NOMO-1 treated with dmso at 0.1 percent for 144 hours (cell line): ENCODE results near the gene OR2H1.

Experiments used
- DNase-seq: peaks from one replicate; lab custom pipeline; 2025; ENCODE audit not compliant: unreplicated experiment; lab: John Stamatoyannopoulos, UW

OR2H1 gene

DNA sequence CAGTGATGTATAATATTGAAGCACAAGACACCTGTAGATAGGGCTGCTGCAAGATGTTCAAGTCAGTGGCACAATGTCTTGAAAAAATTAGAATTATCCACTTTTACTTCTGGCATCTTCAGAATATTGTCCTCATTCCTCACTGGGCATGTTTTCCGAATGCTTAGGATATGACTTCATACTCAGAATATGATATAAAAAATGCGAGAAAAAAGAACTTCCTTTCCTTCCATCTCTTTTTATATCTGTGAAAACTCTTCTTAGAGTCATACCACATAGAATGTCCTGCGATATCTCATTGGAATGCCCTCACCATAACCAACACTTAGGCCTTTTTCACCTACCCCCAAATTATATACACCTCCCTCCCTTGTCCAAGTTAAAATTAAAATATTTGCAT is 26.2 kb downstream of the OR2H1 start:
- no peak for DNase-seq

GRCh38 chr6:29483735-29484134 is 26.8 kb downstream of the OR2H1 start:
- no peak for DNase-seq

- no peak for DNase-seq
Observed at GRCh38 chr6:29486577-29486976, 29.6 kb downstream of the OR2H1 start.

GRCh38 chr6:29487131-29487530 is 30.2 kb downstream of the OR2H1 start:
- no peak for DNase-seq

GRCh38 chr6:29487660-29488059 is 30.7 kb downstream of the OR2H1 start, which contains the start of gene MAS1L:
MAS1L (minus strand) TSS chr6:29487956; CDS start chr6:29487902, 54 bp downstream.
- DNase-seq: no peak

- DNase-seq: no peak
Observed at GRCh38 chr6:29488874-29489273, 31.9 kb downstream of the OR2H1 start.

- DNase-seq: no peak
Observed at GRCh38 chr6:29489286-29489685, 32.3 kb downstream of the OR2H1 start.

DNA sequence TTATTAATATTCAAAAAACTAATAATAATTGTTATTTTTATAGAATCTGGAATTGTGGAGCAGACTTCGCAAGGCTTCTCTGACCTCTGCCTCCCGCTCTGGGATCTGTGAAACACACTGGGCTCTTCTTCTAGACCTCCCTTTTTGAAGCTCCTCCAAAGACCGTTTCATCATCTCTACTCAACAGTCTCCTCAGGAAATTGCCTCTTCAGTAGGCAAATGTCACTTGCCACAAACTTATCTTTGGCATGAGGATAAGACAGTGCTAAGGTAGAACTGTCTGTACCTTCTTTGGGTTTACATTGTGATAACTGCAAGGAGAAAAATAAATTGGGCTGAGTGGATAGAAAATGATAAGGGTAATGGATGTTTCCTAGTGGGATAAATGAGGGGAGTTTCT is 33.1 kb downstream of the OR2H1 start:
- DNase-seq: no peak

GRCh38 chr6:29490552-29490951 is 33.6 kb downstream of the OR2H1 start:
- DNase-seq: no peak

GRCh38 chr6:29491574-29491973 is 34.6 kb downstream of the OR2H1 start:
- DNase-seq: no peak

DNA sequence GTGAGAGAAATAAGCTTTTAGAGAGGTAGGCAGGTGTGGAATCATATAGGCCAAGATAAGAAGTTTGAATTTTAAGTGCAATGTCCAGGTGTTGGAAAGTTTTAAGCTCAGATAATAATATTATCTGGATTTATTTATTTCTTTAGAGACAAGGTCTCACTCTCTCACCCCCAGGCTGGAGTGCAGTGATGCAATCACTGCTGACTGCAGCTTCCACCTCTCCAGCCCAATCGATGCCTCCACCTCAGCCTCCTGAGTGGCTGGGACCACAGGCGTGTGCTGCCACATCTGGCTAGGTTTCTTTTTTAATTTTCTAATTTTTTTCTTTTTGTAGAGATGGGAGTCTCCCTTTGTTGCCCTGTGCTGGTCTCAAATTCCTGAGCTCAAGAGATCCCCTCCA is 36.3 kb downstream of the OR2H1 start:
- DNase-seq: no peak

GRCh38 chr6:29494131-29494530 is 37.2 kb downstream of the OR2H1 start:
- DNase-seq: no peak

DNA sequence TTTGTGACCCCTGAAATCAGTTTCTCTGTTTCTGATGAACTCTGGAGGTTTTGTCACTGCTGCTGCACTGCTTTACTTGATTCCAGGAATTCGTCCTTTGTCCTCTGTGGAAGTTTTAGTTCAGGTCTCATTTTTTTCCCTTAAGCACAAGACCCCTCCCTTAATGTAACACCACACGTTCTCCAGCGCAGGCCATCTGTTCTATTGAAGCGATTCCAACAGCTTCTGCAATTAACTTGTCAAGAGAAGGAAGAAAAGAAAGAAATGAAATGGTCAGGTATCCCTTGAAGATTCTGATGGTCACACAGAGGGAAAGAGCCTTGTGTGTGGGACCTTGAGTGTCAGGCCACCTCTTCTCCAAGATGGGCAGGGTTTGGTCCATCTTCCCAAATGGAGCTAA is 38.6 kb downstream of the OR2H1 start:
- no peak for DNase-seq

DNA sequence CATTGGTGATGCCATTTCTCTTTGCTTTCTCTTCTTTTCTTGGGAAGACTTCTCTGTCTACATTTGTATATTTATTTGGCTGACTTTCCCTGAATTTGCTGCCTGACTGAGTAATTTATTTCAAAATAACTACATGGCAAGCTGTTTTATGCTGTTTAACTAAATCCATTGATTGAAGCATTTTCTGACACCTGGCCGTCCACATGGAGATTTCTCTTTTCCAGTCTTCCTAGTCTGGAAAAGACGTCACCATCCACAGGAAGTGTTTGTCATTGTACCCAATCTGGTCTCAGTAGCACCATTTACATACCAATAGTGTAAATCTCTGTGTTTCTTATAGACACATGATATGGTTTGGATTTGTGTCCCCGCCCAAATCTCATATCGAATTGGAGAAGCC is 40.0 kb downstream of the OR2H1 start:
- DNase-seq: no peak

GRCh38 chr6:29499704-29500103 is 42.7 kb downstream of the OR2H1 start:
- no peak for DNase-seq

DNA sequence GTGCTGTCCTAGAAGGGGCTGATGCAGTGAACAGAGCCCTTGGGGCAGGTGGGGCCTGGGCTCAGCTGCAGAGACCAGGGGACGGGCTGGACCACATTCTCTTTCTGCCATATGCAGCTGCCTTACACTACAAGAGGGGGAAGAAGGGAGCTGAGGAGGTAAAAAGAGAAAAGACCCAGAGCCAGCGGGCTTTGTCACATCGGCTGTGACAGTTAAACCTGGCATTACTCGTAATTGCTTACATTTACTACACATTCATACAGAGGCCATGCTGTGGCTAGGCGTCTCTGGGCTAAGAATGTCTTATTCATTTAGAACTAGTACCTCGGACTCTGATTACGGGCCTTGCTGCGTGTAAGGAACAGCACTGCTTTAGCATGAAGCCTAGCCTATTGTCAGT is 43.6 kb downstream of the OR2H1 start:
- DNase-seq: no peak

- DNase-seq: no peak
Observed at GRCh38 chr6:29501106-29501505, 44.2 kb downstream of the OR2H1 start.

DNA sequence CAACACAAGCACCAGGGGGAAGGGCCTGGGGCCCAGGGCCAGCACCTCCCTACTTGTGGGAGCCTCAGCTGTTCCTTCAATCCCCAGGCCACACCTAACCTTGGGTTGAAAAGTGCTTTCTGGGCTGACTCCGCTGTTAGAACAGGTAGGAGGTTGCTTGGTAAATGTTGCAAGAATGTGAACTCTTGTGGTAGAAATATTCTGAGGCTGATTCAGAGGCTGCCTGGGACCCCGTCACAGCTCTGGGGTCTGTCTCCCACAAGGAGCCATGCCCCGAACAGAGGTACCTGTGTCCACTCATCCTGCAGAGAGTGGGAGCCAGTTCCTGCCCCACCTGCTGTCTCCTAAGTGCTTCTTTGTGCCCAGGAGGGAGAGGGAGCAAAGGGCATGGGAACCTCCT is 45.2 kb downstream of the OR2H1 start:
- DNase-seq: no peak

DNA sequence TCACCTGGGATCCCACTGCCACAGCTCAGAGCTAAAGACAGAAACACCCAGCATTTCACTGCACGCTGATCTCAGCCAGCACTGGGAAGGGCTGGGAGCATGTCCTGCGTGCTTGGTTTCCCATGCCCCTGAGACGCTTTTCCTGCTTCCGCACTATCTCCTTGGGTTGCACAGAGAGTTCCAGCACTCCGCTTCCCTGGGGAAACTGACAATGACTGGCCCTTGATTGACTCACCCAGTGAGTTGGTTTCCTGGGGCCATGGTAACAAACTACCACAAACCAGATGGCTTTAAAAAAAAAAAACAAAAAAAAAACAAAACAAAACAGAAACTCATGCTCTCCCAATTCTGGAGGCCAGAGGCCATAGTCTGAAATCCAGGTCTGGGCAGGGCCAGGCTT is 45.6 kb downstream of the OR2H1 start:
- no peak for DNase-seq

- no peak for DNase-seq
Observed at GRCh38 chr6:29504961-29505360, 48.0 kb downstream of the OR2H1 start.

- DNase-seq: no peak
Observed at GRCh38 chr6:29505808-29506207, 48.9 kb downstream of the OR2H1 start.

- DNase-seq: no peak
Observed at GRCh38 chr6:29506446-29507067, 49.6 kb downstream of the OR2H1 start.

GRCh38 chr6:29507319-29507718 is 50.4 kb downstream of the OR2H1 start:
- DNase-seq: no peak

GRCh38 chr6:29509239-29509638 is 52.3 kb downstream of the OR2H1 start:
- no peak for DNase-seq
